HG02642 (cell line): Measurements from ENCODE around the gene TMBIM4.
"Not testable (repeated sequence)": the region's sequence is repeated elsewhere in the genome, so short reads cannot be mapped to it uniquely, and the experiment has no call there.

ENCODE experiments used
- ATAC-seq: cut with Tn5 transposase; IDR thresholded peaks from one replicate; pipeline ENCODE4 v1.9.1; 2021; ENCODE audit warnings: mild to moderate bottlenecking; ENCODE audit not compliant: unreplicated experiment, poor library complexity

Gene TMBIM4

GRCh38 chr12:66169221-66170170 is at the start of gene TMBIM4:
Gene TMBIM4 (minus strand): TSS chr12:66169996. CDS start chr12:66169951, 45 bp downstream.
- peak; percentile 91 for ATAC-seq

GRCh38 chr12:66217342-66217917 is 47.6 kb upstream of the TMBIM4 start:
- ATAC-seq: no peak

GRCh38 chr12:66213011-66213410 is 43.2 kb upstream of the TMBIM4 start:
- not testable (repeated sequence) for ATAC-seq

- not testable (repeated sequence) for ATAC-seq
Observed at GRCh38 chr12:66211573-66211972, 41.8 kb upstream of the TMBIM4 start.

GRCh38 chr12:66210840-66211239 is 41.0 kb upstream of the TMBIM4 start:
- no peak for ATAC-seq

GRCh38 chr12:66206141-66206540 is 36.3 kb upstream of the TMBIM4 start:
- ATAC-seq: no peak

- ATAC-seq: no peak
Observed at GRCh38 chr12:66203820-66204219, 34.0 kb upstream of the TMBIM4 start.

- ATAC-seq: no peak
Observed at GRCh38 chr12:66199831-66200509, 30.2 kb upstream of the TMBIM4 start.

GRCh38 chr12:66199141-66199540 is 29.3 kb upstream of the TMBIM4 start:
- ATAC-seq: no peak

- ATAC-seq: no peak
Observed at GRCh38 chr12:66197495-66197921, 27.7 kb upstream of the TMBIM4 start.

GRCh38 chr12:66196806-66197205 is 27.0 kb upstream of the TMBIM4 start:
- peak; percentile 92 for ATAC-seq

GRCh38 chr12:66195242-66195641 is 25.4 kb upstream of the TMBIM4 start:
- ATAC-seq: no peak

GRCh38 chr12:66194122-66194521 is 24.3 kb upstream of the TMBIM4 start:
- no peak for ATAC-seq

GRCh38 chr12:66191547-66192126 is 21.8 kb upstream of the TMBIM4 start:
- no peak for ATAC-seq

GRCh38 chr12:66190519-66191370 is 20.9 kb upstream of the TMBIM4 start:
- no peak for ATAC-seq

GRCh38 chr12:66189889-66190288 is 20.1 kb upstream of the TMBIM4 start:
- no peak for ATAC-seq

GRCh38 chr12:66189486-66189843 is 19.7 kb upstream of the TMBIM4 start:
- ATAC-seq: no peak

- peak; percentile 74 for ATAC-seq
Observed at GRCh38 chr12:66188584-66189485, 19.0 kb upstream of the TMBIM4 start, which contains the start of gene IRAK3. Gene IRAK3 (plus strand): TSS chr12:66189214. CDS start chr12:66189300, 86 bp downstream.

GRCh38 chr12:66187821-66188220 is 18.0 kb upstream of the TMBIM4 start:
- no peak for ATAC-seq
